GM18526 (cell line): ENCODE results near the gene VPS45.

Source experiments
- POLR2A ChIP-seq: IDR thresholded peaks from 3 replicates; pipeline ENCODE4 v1.6.1; 2011; ENCODE audit not compliant: insufficient read length; ENCODE audit errors: extremely low read depth

Gene VPS45

DNA sequence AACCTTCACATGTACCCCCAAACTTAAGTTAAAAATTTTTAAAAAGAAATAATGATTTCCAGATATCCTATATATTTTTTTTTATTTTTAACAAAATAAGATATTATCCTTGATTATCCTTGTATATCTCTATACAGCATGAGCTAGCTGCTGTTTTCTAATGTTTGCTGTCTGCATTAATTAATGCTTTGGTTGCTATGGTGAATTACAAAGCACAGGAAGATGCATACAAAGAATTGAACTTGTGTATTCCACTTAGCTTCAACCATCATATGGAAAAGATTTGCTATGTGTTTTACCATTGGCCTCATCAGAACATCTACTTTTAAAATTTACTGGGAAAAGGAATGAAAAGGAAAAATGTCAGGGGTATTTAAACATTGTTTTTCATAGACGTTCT is 35.4 kb downstream of the VPS45 start:
- TF ChIP-seq POLR2A: no peak

DNA sequence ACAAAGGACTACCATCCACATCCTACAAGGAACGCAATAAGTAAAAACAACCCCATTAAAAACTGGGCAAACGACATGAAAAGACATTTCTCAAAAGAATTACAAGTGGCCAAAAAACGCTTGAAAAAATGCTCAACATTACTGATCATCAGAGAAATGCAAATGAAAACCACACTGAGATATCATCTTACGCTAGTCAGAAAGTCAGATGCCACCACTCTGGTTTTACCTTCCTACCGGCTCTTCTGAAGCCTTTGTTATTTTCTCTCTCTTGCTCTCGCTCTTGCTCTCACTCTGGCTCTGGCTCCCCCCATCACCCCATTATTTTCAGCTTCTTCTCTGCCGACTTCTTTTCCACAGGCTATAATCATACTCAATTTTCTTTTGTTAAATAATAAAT is 38.8 kb downstream of the VPS45 start:
- no peak for TF ChIP-seq POLR2A

DNA sequence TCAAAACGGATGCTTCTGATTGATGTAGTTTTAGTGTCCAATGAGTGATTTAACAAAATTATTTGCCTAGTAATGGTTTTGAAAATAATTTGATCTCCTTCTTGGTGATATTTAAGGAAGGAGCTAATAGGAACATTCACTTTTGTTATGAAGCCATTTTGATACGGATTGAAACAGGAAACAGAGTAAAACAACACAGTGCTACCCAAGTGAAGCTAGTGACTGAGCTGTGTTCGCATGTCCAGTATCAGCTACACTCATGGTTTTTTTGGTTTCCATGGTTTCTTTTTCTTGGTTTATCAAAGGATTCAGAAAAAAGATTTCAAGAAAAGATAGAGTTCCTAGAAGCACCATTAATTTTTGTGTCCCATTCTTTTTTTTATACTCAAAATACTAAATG is 42.0 kb downstream of the VPS45 start:
- no peak for TF ChIP-seq POLR2A

DNA sequence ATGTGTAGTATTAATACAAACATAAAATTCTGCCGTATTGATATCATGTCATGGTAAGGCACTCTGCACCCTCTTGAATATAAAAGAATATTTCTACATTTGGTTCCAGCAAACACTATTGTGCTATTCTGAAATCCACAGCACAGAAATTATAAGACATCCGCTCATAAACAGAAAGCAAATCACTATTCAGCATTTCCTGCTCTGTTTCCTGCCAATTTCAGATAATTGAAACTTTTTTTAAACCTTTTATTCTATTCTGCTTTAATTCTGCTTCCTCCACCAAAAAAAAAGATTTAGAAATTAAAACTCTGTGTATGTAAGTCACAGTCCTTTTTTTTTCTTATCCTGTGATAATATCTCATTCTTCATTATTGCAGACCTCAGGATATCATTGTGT is 42.5 kb downstream of the VPS45 start:
- TF ChIP-seq POLR2A: no peak

DNA sequence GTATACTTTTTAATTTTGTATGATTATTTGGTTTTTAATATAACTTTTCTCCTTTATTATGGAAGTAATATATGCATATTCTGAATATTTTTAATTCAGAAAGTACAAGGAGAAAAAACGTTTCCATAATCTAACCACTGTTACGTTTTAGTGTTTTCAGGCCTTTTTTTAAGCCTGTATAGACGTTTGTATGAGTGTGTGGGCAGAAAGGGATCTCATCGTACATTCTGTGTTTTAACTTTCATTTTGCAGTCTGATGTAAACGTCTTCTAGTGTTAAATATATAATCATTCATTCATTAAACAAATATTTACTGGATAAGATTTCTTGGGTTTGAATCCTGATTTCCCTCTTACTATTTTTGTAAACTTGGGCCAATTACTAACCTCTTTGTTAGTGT is 44.1 kb downstream of the VPS45 start:
- TF ChIP-seq POLR2A: no peak

GRCh38 chr1:150115121-150115520 is 47.5 kb downstream of the VPS45 start:
- no peak for TF ChIP-seq POLR2A

- TF ChIP-seq POLR2A: no peak
Observed at GRCh38 chr1:150118716-150119115, 51.1 kb downstream of the VPS45 start.

DNA sequence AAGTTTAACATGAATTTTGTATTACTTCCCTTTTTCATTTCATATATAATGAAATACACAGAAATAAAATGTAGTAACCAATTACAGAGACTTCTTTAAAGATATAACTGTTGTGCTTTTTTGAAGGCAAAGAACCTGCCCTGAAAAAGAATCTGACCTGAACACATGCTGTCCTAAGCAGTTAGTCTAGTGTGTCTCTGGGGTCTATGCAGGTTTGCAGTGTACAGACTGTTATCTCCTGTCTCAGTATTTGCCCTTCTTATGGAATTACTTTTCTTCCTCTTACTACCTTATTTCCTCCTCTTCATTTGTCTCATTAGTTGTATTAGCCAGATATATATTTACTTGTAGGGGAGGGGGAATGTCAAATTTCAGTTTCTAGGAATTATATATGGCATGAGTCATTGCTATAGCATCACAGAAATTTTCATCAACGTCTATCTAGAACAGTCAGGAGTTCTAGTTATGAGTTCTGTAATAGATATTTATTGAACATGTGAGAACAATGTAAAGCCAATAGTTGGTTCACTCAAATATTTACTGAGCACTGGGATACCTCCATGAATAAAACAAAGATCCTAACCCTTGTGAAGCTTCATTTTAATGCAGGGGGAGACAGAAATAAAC is 53.8 kb downstream of the VPS45 start:
- no peak for TF ChIP-seq POLR2A

- no peak for TF ChIP-seq POLR2A
Observed at GRCh38 chr1:150126811-150127210, 59.2 kb downstream of the VPS45 start.

DNA sequence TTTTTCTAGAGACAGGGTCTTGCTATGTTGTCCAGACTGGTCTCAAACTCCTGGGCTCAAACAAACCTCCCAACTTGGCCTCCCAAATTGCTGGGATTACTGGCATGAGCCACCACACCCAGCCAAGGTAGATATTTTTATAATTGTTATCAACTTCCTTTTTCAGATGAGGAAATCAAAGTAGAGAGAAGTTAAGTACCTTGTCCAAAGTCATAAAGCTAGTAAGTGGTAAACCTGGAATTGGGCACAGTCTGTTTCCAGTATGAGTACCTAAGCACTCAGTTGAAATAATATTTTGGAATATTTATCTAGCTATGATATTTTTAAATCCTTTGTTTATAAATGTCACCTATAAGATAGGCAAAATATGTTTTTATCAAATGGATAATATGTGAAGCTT is 59.9 kb downstream of the VPS45 start:
- TF ChIP-seq POLR2A: no peak

DNA sequence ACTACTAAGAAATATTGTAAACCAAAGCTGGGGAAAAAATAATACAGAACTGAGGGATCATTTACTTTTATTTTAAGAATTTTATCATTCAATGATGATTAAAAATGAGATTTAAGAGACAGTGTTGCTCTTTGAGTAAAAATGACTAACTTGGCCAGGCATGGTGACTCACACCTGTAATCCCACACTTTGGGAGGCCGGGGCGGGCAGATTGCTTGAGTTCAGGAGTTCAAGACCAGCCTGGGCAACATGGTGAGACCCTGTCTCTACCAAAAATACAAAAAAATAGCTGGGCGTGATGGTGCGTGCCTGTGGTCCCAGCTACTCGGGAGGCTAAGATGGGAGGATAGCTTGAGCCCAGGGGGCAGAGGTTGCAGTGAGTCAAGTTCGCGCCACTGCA is 60.3 kb downstream of the VPS45 start:
- no peak for TF ChIP-seq POLR2A

- TF ChIP-seq POLR2A: no peak
Observed at GRCh38 chr1:150132372-150132771, 64.8 kb downstream of the VPS45 start.

GRCh38 chr1:150134537-150134936 is 67.0 kb downstream of the VPS45 start:
- no peak for TF ChIP-seq POLR2A

DNA sequence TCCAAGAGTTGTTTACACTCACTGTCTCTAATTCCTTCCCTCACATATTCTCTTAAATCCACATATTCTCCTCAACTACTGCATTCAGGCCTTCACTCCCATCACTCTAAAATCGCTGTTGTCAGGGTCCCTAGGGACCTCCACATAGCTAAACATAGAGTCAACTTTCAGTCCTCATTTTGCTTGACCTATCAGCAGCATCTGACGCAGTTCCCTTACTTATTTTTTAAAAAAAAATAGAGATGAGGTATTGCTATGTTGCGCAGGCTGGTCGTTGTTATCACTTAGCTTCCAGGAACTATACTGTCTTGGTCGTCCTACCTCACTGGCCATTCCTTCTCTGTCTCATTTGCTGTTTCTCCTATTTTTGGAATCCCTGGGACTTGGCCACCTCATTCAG is 70.5 kb downstream of the VPS45 start:
- TF ChIP-seq POLR2A: no peak

GRCh38 chr1:150141452-150141851 is 73.9 kb downstream of the VPS45 start:
- no peak for TF ChIP-seq POLR2A

DNA sequence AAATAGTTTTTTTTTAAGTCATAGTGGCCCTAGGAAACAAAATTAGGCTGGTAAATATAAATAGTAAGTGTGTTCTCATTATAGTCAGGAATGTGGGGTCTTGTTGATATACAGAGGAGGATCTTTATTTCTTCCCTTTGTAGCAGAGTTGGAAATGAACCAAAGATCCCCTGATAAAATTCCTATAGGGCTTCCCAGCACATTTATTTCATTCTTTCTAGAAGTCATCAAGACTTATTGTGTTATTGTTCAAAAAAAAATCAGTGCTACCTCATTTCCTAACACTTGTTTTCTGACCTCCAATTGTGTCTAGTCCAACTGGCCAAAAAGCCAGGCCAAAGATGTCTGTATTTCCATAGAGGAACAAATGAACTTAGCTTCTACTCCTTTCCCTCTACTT is 74.5 kb downstream of the VPS45 start:
- no peak for TF ChIP-seq POLR2A

- TF ChIP-seq POLR2A: no peak
Observed at GRCh38 chr1:150144606-150145005, 77.0 kb downstream of the VPS45 start.
